Activated CD8-positive, alpha-beta T cell treated with anti-CD3 and anti-CD28 coated beads for 36 hours (primary cell): ENCODE results near the gene LGR4. TPM values are rescaled to one million over a fixed set of nuclear protein-coding genes. Genes with fewer than 3 reads are reported as not detected.

Experiments used
- ATAC-seq: fragments of 200-7000 bp; cut with Tn5 transposase; one replicate; pipeline ENCODE4 v1.10.0; 2021; ENCODE audit warnings: mild to moderate bottlenecking, moderate library complexity
- CTCF ChIA-PET: fragments of 350-600 bp; sonication (Branson Sonifier 250); formaldehyde crosslinking; loops from one replicate; lab custom pipeline; 2021; ENCODE audit warnings: antibody characterized with exemption; lab: Charles Lee
- POLR2A ChIA-PET: fragments of 350-600 bp; sonication (Branson Sonifier 250); formaldehyde crosslinking; loops from one replicate; lab custom pipeline; 2021; ENCODE audit warnings: antibody characterized with exemption; lab: Charles Lee
- DNase-seq: peaks from one replicate; pipeline ENCODE4 v3.0.0-alpha.2; 2020
- H3K27ac Mint-ChIP-seq: one replicate; pipeline ENCODE4 v1.8.0; 2021; ENCODE audit warnings: mild to moderate bottlenecking, mixed read lengths
- H3K27me3 Mint-ChIP-seq: one replicate; pipeline ENCODE4 v1.8.0; 2021; ENCODE audit warnings: mixed read lengths
- H3K36me3 Mint-ChIP-seq: one replicate; pipeline ENCODE4 v1.8.0; 2021; ENCODE audit warnings: low read depth, mixed read lengths
- H3K4me1 Mint-ChIP-seq: one replicate; pipeline ENCODE4 v1.8.0; 2021; ENCODE audit warnings: low read depth, mixed read lengths
- H3K4me3 Mint-ChIP-seq: one replicate; pipeline ENCODE4 v1.8.0; 2021; ENCODE audit warnings: mild to moderate bottlenecking, moderate library complexity, mixed read lengths
- H3K9me3 Mint-ChIP-seq: one replicate; pipeline ENCODE4 v1.8.0; 2021; ENCODE audit warnings: mixed read lengths
- CTCF ChIP-seq: fragments of 200-600 bp; IDR thresholded peaks from one replicate; pipeline ENCODE4 v1.8.0; 2022; ENCODE audit warnings: antibody characterized with exemption, mild to moderate bottlenecking
- intact Hi-C: fragments of 100-400 bp; cut with micrococcal nuclease; formaldehyde crosslinking; loops from one replicate; pipeline ENCODE4 v1.10.0; 2022
- total RNA-seq, 2 experiments: library from RNA; stranded (reverse); gene quantifications; one replicate each; pipeline ENCODE4 v1.2.3, GENCODE V29; 2021

The LGR4 gene
- total RNA-seq, 2 experiments from 2014 or later = 0.09 TPM; not detected in 1

DNA sequence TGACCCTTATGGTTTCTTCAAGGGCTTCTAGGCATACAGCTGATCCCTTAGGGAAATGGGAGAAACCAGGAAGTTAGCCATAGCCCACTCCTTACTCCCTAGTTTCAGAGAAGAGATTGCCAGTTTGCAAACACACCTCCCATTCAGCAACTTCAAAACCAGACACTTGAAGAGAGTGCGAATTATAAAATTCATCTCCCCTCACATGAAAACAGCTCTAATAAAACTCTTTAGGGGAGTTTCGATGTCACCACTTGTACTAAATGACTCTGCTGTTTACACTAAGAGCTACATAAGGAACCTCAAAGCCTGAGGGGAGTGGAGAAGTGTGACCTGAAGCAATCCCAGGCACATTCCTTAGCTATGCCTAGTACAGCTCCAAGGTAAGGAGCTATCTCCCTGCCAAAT lies 8.3 kb downstream of the LGR4 start:
- peaks cover 7% of the 10 kb centered on the region for H3K27me3 Mint-ChIP-seq
- DNase-seq (no peak), ATAC-seq (no peak)
- no peak for TF ChIP-seq CTCF
- ChIA-PET POLR2A (no interaction called here), CTCF (interaction anchor here (1.1 to 2.6 kb wide), 2 partner anchors 22 to 168 kb away, joined by 3 to 8 read pairs; no protein-coding TSS in a partner anchor)
- no peak overlapping the region for H3K4me3 Mint-ChIP-seq
- H3K36me3 Mint-ChIP-seq = no peaks in the 10 kb centered on the region
- no peaks in the 10 kb centered on the region for H3K4me1 Mint-ChIP-seq
- no peaks in the 10 kb centered on the region for H3K9me3 Mint-ChIP-seq
- intact Hi-C loops = no loop called here
- no peak overlapping the region for H3K27ac Mint-ChIP-seq

- Mint-ChIP-seq H3K9me3 (no peaks in the 10 kb centered on the region), H3K4me3 (no peak overlapping the region), H3K27me3 (peaks cover 7% of the 10 kb centered on the region), H3K36me3 (no peaks in the 10 kb centered on the region), H3K4me1 (no peaks in the 10 kb centered on the region), H3K27ac (no peak overlapping the region)
- DNase-seq = no peak
- intact Hi-C loops = no loop called here
- ChIA-PET POLR2A (no interaction called here), CTCF (interaction anchor here (2.2 kb wide), 1 partner anchor 23 kb away, joined by 7 read pairs; no protein-coding TSS in a partner anchor)
- ATAC-seq = no peak
- TF ChIP-seq CTCF = no peak
Measured at GRCh38 chr11:27462543-27462942, 10.0 kb downstream of the LGR4 start.

DNA sequence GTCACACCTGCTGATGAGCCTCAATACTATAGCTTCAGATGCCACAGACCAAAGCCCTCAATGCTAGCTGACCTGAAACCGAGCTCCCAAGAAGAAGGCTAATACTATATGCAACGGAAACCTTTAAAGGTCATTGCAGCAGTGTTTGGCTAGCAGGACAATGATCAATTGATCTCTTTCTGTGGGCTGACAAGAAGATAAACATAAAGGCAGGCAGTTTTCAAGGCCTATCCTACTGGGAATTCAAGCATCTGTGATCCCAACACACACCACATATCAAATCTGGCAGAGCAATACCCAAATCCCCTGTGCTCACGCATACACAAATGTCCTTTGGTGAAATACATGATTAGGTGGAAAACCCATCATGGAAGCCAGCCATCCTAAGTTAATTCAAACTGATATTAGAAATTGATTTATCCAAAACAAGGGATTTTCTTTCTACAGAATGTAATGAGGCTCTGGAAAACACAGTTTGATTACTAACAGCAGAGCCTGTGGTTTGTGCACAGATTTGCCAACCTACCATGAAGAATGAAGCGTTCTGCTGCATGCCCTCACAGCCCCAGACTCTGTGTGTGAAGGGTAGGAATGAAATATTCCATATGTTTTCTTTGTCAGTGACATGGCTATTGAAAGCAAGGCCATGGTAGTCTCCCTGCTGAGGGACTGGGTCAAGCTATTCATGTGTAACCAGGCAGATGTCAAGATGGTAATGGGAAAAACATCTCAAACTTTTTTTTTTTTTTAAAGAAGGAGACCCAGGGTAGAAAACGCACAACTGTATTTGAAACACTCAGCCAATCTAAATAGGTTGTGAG lies 12.2 kb downstream of the LGR4 start:
- Mint-ChIP-seq H3K4me3 (no peak overlapping the region), H3K36me3 (no peaks in the 10 kb centered on the region), H3K27ac (no peak overlapping the region), H3K4me1 (no peaks in the 10 kb centered on the region), H3K27me3 (peaks cover 10% of the 10 kb centered on the region), H3K9me3 (no peaks in the 10 kb centered on the region)
- POLR2A ChIA-PET = no interaction called here
- CTCF ChIA-PET = interaction anchor here (1.2 to 2.0 kb wide), 2 partner anchors 26 to 37 kb away, joined by 3 to 6 read pairs; no protein-coding TSS in a partner anchor
- ATAC-seq (no peak), DNase-seq (no peak)
- intact Hi-C loops = no loop called here
- TF ChIP-seq CTCF = no peak

DNA sequence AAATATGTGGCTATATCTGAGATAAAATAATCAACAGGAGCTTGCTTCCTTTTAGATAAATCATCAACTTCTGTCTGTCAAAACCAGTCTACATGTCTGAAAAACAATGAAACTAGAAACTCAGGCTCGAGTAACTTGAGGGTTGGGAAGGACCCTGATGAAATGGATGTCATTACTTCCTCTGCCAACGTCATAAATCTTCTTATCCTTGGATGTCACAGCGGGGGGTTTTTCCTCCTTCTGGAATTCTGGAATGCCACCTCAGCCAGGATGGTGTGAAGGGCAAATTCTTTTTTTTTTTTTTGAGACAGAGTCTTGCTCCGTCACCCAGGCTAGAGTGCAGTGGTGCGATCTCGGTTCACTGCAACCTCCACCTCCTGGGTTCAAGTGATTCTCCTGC lies 13.4 kb downstream of the LGR4 start:
- POLR2A ChIA-PET = no interaction called here
- DNase-seq (no peak), ATAC-seq (no peak)
- no peaks in the 10 kb centered on the region for H3K4me1 Mint-ChIP-seq
- intact Hi-C loops = no loop called here
- CTCF ChIA-PET = interaction anchor here (2.0 kb wide), 1 partner anchor 27 kb away, joined by 6 read pairs; no protein-coding TSS in a partner anchor
- H3K27ac Mint-ChIP-seq = no peak overlapping the region
- no peaks in the 10 kb centered on the region for H3K9me3 Mint-ChIP-seq
- no peaks in the 10 kb centered on the region for H3K36me3 Mint-ChIP-seq
- TF ChIP-seq CTCF = no peak
- H3K27me3 Mint-ChIP-seq = peaks cover 10% of the 10 kb centered on the region
- H3K4me3 Mint-ChIP-seq = no peak overlapping the region

GRCh38 chr11:27458182-27458581 lies 14.4 kb downstream of the LGR4 start:
- Mint-ChIP-seq H3K9me3 (no peaks in the 10 kb centered on the region), H3K36me3 (no peaks in the 10 kb centered on the region), H3K27me3 (peaks cover 9% of the 10 kb centered on the region), H3K4me1 (no peaks in the 10 kb centered on the region), H3K27ac (no peak overlapping the region), H3K4me3 (no peak overlapping the region)
- no peak for TF ChIP-seq CTCF
- intact Hi-C loops = no loop called here
- POLR2A ChIA-PET = no interaction called here
- CTCF ChIA-PET = no interaction called here
- ATAC-seq (no peak), DNase-seq (no peak)
